ENCODE measurements around the gene RAF1.

Gene RAF1

DNA sequence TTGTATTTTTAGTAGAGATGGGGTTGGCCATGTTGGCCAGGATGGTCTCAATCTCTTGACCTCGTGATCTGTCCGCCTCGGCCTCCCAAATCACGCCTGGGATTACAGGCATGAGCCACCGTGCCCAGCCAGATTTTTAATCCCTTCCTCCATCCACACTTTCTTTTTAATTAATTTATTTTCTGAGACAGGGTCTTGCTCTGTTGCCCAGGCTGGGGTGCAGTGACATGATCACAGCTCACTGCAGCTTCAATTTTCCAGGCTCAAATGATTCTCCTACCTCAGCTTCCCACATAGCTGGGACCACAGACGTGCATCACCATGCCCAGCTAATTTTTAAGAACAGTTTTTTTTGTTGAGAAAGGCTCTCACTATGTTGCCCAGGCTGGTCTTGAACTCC lies 43.6 kb downstream of the RAF1 start:
- no peak for DNase-seq (ENCODE audit: extremely low read depth, insufficient read length)
- TF ChIP-seq, protein P1, sequence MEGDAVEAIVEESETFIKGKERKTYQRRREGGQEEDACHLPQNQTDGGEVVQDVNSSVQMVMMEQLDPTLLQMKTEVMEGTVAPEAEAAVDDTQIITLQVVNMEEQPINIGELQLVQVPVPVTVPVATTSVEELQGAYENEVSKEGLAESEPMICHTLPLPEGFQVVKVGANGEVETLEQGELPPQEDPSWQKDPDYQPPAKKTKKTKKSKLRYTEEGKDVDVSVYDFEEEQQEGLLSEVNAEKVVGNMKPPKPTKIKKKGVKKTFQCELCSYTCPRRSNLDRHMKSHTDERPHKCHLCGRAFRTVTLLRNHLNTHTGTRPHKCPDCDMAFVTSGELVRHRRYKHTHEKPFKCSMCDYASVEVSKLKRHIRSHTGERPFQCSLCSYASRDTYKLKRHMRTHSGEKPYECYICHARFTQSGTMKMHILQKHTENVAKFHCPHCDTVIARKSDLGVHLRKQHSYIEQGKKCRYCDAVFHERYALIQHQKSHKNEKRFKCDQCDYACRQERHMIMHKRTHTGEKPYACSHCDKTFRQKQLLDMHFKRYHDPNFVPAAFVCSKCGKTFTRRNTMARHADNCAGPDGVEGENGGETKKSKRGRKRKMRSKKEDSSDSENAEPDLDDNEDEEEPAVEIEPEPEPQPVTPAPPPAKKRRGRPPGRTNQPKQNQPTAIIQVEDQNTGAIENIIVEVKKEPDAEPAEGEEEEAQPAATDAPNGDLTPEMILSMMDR (IDR thresholded peaks at IDR 0.05; ENCODE audit: insufficient read depth, low read length, poor library complexity, severe bottlenecking) = no peak
- Histone ChIP-seq H3K36me3 (ENCODE audit: control insufficient read depth, insufficient read depth, low read length) (peaks cover 3% of the 10 kb centered on the region; the same call in 1 of the 2 replicates), H3K4me3 (replicated peaks; ENCODE audit: low read depth, low read length) (no peak overlapping the region), H3K27me3 (replicated peaks; ENCODE audit: control insufficient read depth, insufficient read depth, low read length) (no peaks in the 10 kb centered on the region)

- TF ChIP-seq, protein P1 (IDR thresholded peaks at IDR 0.05; ENCODE audit: insufficient read depth, low read length, poor library complexity, severe bottlenecking) = no peak
- H3K36me3 ChIP-seq (ENCODE audit: control insufficient read depth, insufficient read depth, low read length) = peaks cover 3% of the 10 kb centered on the region; the same call in 1 of the 2 replicates
- no peak overlapping the region for H3K4me3 ChIP-seq (replicated peaks; ENCODE audit: low read depth, low read length)
- no peaks in the 10 kb centered on the region for H3K27me3 ChIP-seq (replicated peaks; ENCODE audit: control insufficient read depth, insufficient read depth, low read length)
- DNase-seq (ENCODE audit: extremely low read depth, insufficient read length) = no peak
Measured at GRCh38 chr3:12618426-12618825, 45.5 kb downstream of the RAF1 start.

- H3K4me3 ChIP-seq (replicated peaks; ENCODE audit: low read depth, low read length) = no peak overlapping the region
- no peak for DNase-seq (ENCODE audit: extremely low read depth, insufficient read length)
- H3K27me3 ChIP-seq (replicated peaks; ENCODE audit: control insufficient read depth, insufficient read depth, low read length) = no peaks in the 10 kb centered on the region
- peaks cover 4% of the 10 kb centered on the region for H3K36me3 ChIP-seq (ENCODE audit: control insufficient read depth, insufficient read depth, low read length)
- TF ChIP-seq, protein P1 (IDR thresholded peaks at IDR 0.05; ENCODE audit: insufficient read depth, low read length, poor library complexity, severe bottlenecking) = no peak
Measured at GRCh38 chr3:12615266-12615665, 48.7 kb downstream of the RAF1 start.

DNA sequence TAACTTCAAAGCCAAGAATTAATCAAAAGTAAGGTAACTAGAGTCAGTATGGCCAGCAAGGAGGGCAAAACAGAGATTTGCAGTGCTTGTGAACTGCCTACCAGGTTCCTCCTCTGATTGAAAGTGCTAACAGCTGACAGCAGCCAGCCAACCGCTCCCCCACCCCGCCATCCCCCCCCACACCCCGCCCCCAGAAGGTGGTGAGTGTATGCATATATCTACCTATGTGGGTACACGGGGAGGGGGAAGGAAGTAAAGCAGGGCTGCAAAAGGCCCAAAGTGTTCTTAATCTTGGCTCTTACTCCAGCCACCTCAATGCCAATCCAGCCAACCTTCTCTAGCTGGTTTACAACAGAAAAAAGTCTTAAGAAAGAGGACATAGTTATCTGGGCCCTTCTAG lies 50.7 kb downstream of the RAF1 start:
- peaks cover 2% of the 10 kb centered on the region for H3K36me3 ChIP-seq (ENCODE audit: control insufficient read depth, insufficient read depth, low read length)

GRCh38 chr3:12612514-12613226 lies 51.2 kb downstream of the RAF1 start:
- no peak overlapping the region for H3K4me3 ChIP-seq (replicated peaks; ENCODE audit: low read depth, low read length)
- DNase-seq (ENCODE audit: extremely low read depth, insufficient read length) = no peak
- H3K36me3 ChIP-seq (ENCODE audit: control insufficient read depth, insufficient read depth, low read length) = peaks cover 2% of the 10 kb centered on the region
- no peaks in the 10 kb centered on the region for H3K27me3 ChIP-seq (replicated peaks; ENCODE audit: control insufficient read depth, insufficient read depth, low read length)
- TF ChIP-seq, protein P1 (IDR thresholded peaks at IDR 0.05; ENCODE audit: insufficient read depth, low read length, poor library complexity, severe bottlenecking) = no peak

More for the DNA sequence above, 50.7 kb downstream of the RAF1 start:
- DNase-seq (ENCODE audit: extremely low read depth, insufficient read length) = no peak
- TF ChIP-seq, protein P1 (IDR thresholded peaks at IDR 0.05; ENCODE audit: insufficient read depth, low read length, poor library complexity, severe bottlenecking) = no peak
- H3K4me3 ChIP-seq (replicated peaks; ENCODE audit: low read depth, low read length) = no peak overlapping the region
- no peaks in the 10 kb centered on the region for H3K27me3 ChIP-seq (replicated peaks; ENCODE audit: control insufficient read depth, insufficient read depth, low read length)

Data from GM06990 (cell line).